ENCODE results near the gene NINJ1. TPM values are rescaled to one million over a fixed set of nuclear protein-coding genes. Genes with fewer than 3 reads are reported as not detected.

NINJ1 gene
- total and polyA plus RNA-seq, 2 of the 4 experiments (the other 2 are of a cell fraction): 21.9 to 38.8 TPM

DNA sequence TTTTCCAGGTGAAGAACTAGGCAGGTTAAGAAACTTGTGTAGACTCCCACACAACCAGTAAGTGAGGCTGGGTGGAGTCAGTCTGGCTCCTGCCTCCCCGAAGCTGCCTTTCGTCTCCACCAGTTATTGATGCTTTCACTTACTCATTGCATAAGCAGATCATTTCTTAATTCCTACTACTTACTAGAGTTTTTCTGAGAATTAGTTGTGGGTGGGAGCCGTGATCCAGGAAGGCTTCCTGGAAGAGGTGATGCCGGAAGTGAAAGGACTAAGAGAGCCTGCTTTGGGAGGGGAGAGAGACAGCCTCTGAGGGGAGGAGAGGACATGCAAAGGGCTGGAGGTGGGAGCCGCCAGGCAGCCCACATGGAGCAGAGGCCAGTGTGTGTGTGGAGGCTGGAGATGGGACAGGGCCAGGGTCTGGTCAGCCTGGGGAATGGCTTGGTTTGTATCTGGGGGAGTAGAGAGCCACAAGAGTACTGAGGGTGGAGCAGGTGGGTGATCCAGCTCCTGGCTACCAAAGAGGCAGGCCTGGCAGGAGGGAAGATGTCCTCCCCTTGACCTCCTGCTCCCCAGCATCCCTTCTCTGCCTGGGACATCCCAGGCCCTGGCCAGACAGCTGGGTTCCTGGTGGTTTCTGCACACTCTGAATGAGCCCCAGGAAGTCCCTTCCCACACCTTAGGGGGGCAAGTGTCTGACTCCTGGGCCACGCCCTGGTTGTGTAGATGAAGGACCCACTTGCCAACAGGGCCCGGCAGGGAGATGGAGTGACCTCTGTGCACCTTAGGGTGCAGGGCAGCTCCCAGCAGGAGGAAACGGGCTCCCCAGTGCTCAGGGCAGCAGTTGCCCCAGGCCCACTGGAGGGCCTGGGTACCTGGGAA is 50.2 kb downstream of the NINJ1 start:
- H2BK5ac ChIP-seq (ENCODE audit: low read depth, low read length, poor library complexity, severe bottlenecking): no peak overlapping the region
- no peak overlapping the region for H3K56ac ChIP-seq (ENCODE audit: extremely low read depth, insufficient read depth, low read length)
- no peak overlapping the region for H2AK9ac ChIP-seq (replicated peaks; ENCODE audit: low read depth, low read length, poor library complexity)
- no peak overlapping the region for H3K4me3 ChIP-seq (ENCODE audit: insufficient read depth, low read depth, low read length)
- POLR2A ChIA-PET (ENCODE audit: unreplicated experiment): no interaction called here
- no peak overlapping the region for H2BK120ac ChIP-seq (ENCODE audit: low read depth, low read length)
- in situ Hi-C loops (cut with MboI; ENCODE audit: low sequenced_read_pairs): no loop called here
- no peaks in the 10 kb centered on the region; the same call in 1 of the 2 replicates for H3K27me3 ChIP-seq (ENCODE audit: control insufficient read depth, insufficient read depth, low read length)
- H3K9me1 ChIP-seq (ENCODE audit: insufficient read depth, low read length): no peaks in the 10 kb centered on the region; the same call in 1 of the 2 replicates
- peaks cover 3% of the 10 kb centered on the region for H3K4me1 ChIP-seq (ENCODE audit: control insufficient read depth, insufficient read depth, low read length)
- no peaks in the 10 kb centered on the region for H4K20me1 ChIP-seq (ENCODE audit: insufficient read depth, low read length)
- H4K91ac ChIP-seq (ENCODE audit: insufficient read depth, low read depth, low read length): no peak overlapping the region
- no peak overlapping the region for H3K4me2 ChIP-seq (ENCODE audit: low read depth, low read length)
- no peak overlapping the region for H2AK5ac ChIP-seq (ENCODE audit: low read depth, low read length)
- H4K8ac ChIP-seq (ENCODE audit: low read depth in 2 of 2, low read length in 2 of 2): no peak overlapping the region
- no peak overlapping the region for H2BK20ac ChIP-seq (ENCODE audit: low read depth, low read length)
- H3K23ac ChIP-seq (ENCODE audit: low read depth, low read length): no peak overlapping the region
- ATAC-seq (ENCODE audit: low read depth) (no peak), DNase-seq (no peak)
- no peaks in the 10 kb centered on the region for H3K79me1 ChIP-seq (ENCODE audit: low read depth in 1 of 2, low read length in 2 of 2)
- no peak overlapping the region for H3K4ac ChIP-seq (ENCODE audit: low read depth, low read length)
- no TSS peak for BruUV-seq (replicated peaks)
- CTCF ChIA-PET: no interaction called here
- TF ChIP-seq, protein P1, sequence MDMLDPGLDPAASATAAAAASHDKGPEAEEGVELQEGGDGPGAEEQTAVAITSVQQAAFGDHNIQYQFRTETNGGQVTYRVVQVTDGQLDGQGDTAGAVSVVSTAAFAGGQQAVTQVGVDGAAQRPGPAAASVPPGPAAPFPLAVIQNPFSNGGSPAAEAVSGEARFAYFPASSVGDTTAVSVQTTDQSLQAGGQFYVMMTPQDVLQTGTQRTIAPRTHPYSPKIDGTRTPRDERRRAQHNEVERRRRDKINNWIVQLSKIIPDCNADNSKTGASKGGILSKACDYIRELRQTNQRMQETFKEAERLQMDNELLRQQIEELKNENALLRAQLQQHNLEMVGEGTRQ (IDR thresholded peaks at IDR 0.05; ENCODE audit: low read depth, low read length): no peak
- no peak for TF ChIP-seq MAZ (IDR thresholded peaks at IDR 0.05; ENCODE audit: borderline replicate concordance, low read depth, low read length)
- no peak for TF ChIP-seq RCOR1 (IDR thresholded peaks at IDR 0.05; ENCODE audit: insufficient replicate concordance, low read length)
- TF ChIP-seq NFE2L2 (IDR thresholded peaks at IDR 0.05; ENCODE audit: low read depth, low read length): no peak
- TF ChIP-seq FOS (IDR thresholded peaks at IDR 0.05; ENCODE audit: low read depth, low read length): no peak
- TF ChIP-seq, protein P2, sequence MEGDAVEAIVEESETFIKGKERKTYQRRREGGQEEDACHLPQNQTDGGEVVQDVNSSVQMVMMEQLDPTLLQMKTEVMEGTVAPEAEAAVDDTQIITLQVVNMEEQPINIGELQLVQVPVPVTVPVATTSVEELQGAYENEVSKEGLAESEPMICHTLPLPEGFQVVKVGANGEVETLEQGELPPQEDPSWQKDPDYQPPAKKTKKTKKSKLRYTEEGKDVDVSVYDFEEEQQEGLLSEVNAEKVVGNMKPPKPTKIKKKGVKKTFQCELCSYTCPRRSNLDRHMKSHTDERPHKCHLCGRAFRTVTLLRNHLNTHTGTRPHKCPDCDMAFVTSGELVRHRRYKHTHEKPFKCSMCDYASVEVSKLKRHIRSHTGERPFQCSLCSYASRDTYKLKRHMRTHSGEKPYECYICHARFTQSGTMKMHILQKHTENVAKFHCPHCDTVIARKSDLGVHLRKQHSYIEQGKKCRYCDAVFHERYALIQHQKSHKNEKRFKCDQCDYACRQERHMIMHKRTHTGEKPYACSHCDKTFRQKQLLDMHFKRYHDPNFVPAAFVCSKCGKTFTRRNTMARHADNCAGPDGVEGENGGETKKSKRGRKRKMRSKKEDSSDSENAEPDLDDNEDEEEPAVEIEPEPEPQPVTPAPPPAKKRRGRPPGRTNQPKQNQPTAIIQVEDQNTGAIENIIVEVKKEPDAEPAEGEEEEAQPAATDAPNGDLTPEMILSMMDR (conservative IDR thresholded peaks at IDR 0.05; ENCODE audit: low read depth, low read length): no peak
- TF ChIP-seq CEBPB (IDR thresholded peaks at IDR 0.05; ENCODE audit: low read depth, low read length): no peak
- TF ChIP-seq RAD21 (IDR thresholded peaks at IDR 0.05; ENCODE audit: low read length): no peak
- TF ChIP-seq MAFK (IDR thresholded peaks at IDR 0.05; ENCODE audit: low read depth, low read length): no peak
- TF ChIP-seq CHD1 (IDR thresholded peaks at IDR 0.05; ENCODE audit: low read depth, low read length): no peak
- no peak overlapping the region for H2AFZ ChIP-seq (replicated peaks; ENCODE audit: low read length, poor library complexity)
- dilution Hi-C loops (cut with HindIII; ENCODE audit: low sequenced_read_pairs, unreplicated experiment): no loop called here
- 100% methylated on average over 1 of the region's 8 CpGs; no CpG with 5 or more reads in 1 of the 2 experiments for WGBS, 2 experiments (ENCODE audit: extremely low coverage in 2 of 2, insufficient read length in 1 of 2)
- no peak overlapping the region for H3K18ac ChIP-seq (ENCODE audit: low read depth, low read length)
- H2BK15ac ChIP-seq (ENCODE audit: low read depth, low read length): no peak overlapping the region
- H3K9ac ChIP-seq (ENCODE audit: low read depth, low read length): no peak overlapping the region
- H3K27ac ChIP-seq (ENCODE audit: insufficient read depth, low read length): no peak overlapping the region
- H3K36me3 ChIP-seq (ENCODE audit: control insufficient read depth, insufficient read depth, low read length): no peaks in the 10 kb centered on the region
- no peak overlapping the region for H3K14ac ChIP-seq (replicated peaks; ENCODE audit: low read depth, low read length)
- H3K9me3 ChIP-seq (ENCODE audit: control insufficient read depth, insufficient read depth, low read length): no peaks in the 10 kb centered on the region
- no peak overlapping the region for H4K5ac ChIP-seq (ENCODE audit: low read depth, low read length)
- intact Hi-C loops (cut with micrococcal nuclease): no loop called here
